ENCODE measurements around the gene DNMT3A.

GRCh38 chr2:25295621-25296020 is 46.1 kb downstream of the DNMT3A start:
- no peak for TF ChIP-seq POLR2A (IDR thresholded peaks at IDR 0.05)
- TF ChIP-seq CTCF (IDR thresholded peaks at IDR 0.05): no peak

All from testis (tissue), 2 donors.